ENCODE results near the gene HSD11B1. TPM values are rescaled to one million over a fixed set of nuclear protein-coding genes. Genes with fewer than 3 reads are reported as not detected.

The HSD11B1 gene
- total and polyA plus RNA-seq, 2 of the 4 experiments (the other 2 are of a cell fraction): 0.41 to 0.72 TPM

GRCh38 chr1:209749670-209750323 lies 45.2 kb downstream of the HSD11B1 start:
- TF ChIP-seq CTCF (conservative IDR thresholded peaks at IDR 0.05; ENCODE audit: low read depth, low read length) (no peak), BHLHE40 (IDR thresholded peaks at IDR 0.05; ENCODE audit: low read depth, low read length) (no peak), RAD21 (IDR thresholded peaks at IDR 0.05; ENCODE audit: low read length) (no peak), RFX5 (IDR thresholded peaks at IDR 0.05; ENCODE audit: low read depth, low read length) (no peak), FOS (IDR thresholded peaks at IDR 0.05; ENCODE audit: low read depth, low read length) (no peak), NFE2L2 (IDR thresholded peaks at IDR 0.05; ENCODE audit: low read depth, low read length) (no peak), RCOR1 (IDR thresholded peaks at IDR 0.05; ENCODE audit: insufficient replicate concordance, low read length) (no peak)
- Histone ChIP-seq H3K4me3 (ENCODE audit: insufficient read depth, low read depth, low read length) (no peak overlapping the region), H3K27ac (ENCODE audit: insufficient read depth, low read length) (no peak overlapping the region), H3K14ac (replicated peaks; ENCODE audit: low read depth, low read length) (no peak overlapping the region), H4K91ac (ENCODE audit: insufficient read depth, low read depth, low read length) (no peak overlapping the region), H2BK120ac (ENCODE audit: low read depth, low read length) (no peak overlapping the region), H4K8ac (ENCODE audit: low read depth in 2 of 2, low read length in 2 of 2) (no peak overlapping the region), H3K9ac (ENCODE audit: low read depth, low read length) (no peak overlapping the region), H3K36me3 (ENCODE audit: control insufficient read depth, insufficient read depth, low read length) (no peaks in the 10 kb centered on the region), H2BK20ac (ENCODE audit: low read depth, low read length) (no peak overlapping the region), H2AK9ac (replicated peaks; ENCODE audit: low read depth, low read length, poor library complexity) (no peak overlapping the region), H4K20me1 (ENCODE audit: insufficient read depth, low read length) (no peaks in the 10 kb centered on the region), H3K4me2 (ENCODE audit: low read depth, low read length) (no peak overlapping the region), H3K27me3 (ENCODE audit: control insufficient read depth, insufficient read depth, low read length) (0 out of 2 replicates have a peak, but pooled peaks cover 1% of the 10 kb centered on the region), H2BK5ac (ENCODE audit: low read depth, low read length, poor library complexity, severe bottlenecking) (no peak overlapping the region), H4K5ac (ENCODE audit: low read depth, low read length) (no peak overlapping the region), H2AK5ac (ENCODE audit: low read depth, low read length) (no peak overlapping the region), H3K4me1 (ENCODE audit: control insufficient read depth, insufficient read depth, low read length) (no peaks in the 10 kb centered on the region), H3K18ac (ENCODE audit: low read depth, low read length) (no peak overlapping the region), H2BK15ac (ENCODE audit: low read depth, low read length) (no peak overlapping the region), H2AFZ (replicated peaks; ENCODE audit: low read length, poor library complexity) (no peak overlapping the region), H3K56ac (ENCODE audit: extremely low read depth, insufficient read depth, low read length) (no peak overlapping the region), H3K23ac (ENCODE audit: low read depth, low read length) (no peak overlapping the region), H3K79me1 (ENCODE audit: low read depth in 1 of 2, low read length in 2 of 2) (no peaks in the 10 kb centered on the region), H3K9me3 (ENCODE audit: control insufficient read depth, insufficient read depth, low read length) (no peaks in the 10 kb centered on the region), H3K4ac (ENCODE audit: low read depth, low read length) (no peak overlapping the region), H3K9me1 (ENCODE audit: insufficient read depth, low read length) (0 out of 2 replicates have a peak, but pooled peaks cover 3% of the 10 kb centered on the region)
- no peak for DNase-seq
- no CpG with 5 or more reads among the region's 6 CpGs for WGBS, 2 experiments (ENCODE audit: extremely low coverage in 2 of 2, insufficient read length in 1 of 2)
- POLR2A ChIA-PET (ENCODE audit: unreplicated experiment): no interaction called here
- intact Hi-C loops (cut with micrococcal nuclease) (loop anchor here (5.0 kb wide), 1 partner anchor 102 kb away; no protein-coding TSS in a partner anchor), in situ Hi-C loops (cut with MboI; ENCODE audit: low sequenced_read_pairs) (no loop called here), dilution Hi-C loops (cut with HindIII; ENCODE audit: low sequenced_read_pairs, unreplicated experiment) (no loop called here)
- no peak for ATAC-seq (ENCODE audit: low read depth)
- no TSS peak for BruUV-seq (replicated peaks)
- CTCF ChIA-PET: no interaction called here

Data from IMR-90 (cell line).